IPS-NIHi7 (cell line): ENCODE measurements around the gene TENT4A.
A peak's percentile ranks its signal among the peaks of the same experiment; 100 is the strongest.

Experiments used
- DNase-seq: peaks from one replicate; pipeline ENCODE4 v3.0.0; 2012; ENCODE audit warnings: mixed read lengths; ENCODE audit errors: extremely low spot score

The TENT4A gene

DNA sequence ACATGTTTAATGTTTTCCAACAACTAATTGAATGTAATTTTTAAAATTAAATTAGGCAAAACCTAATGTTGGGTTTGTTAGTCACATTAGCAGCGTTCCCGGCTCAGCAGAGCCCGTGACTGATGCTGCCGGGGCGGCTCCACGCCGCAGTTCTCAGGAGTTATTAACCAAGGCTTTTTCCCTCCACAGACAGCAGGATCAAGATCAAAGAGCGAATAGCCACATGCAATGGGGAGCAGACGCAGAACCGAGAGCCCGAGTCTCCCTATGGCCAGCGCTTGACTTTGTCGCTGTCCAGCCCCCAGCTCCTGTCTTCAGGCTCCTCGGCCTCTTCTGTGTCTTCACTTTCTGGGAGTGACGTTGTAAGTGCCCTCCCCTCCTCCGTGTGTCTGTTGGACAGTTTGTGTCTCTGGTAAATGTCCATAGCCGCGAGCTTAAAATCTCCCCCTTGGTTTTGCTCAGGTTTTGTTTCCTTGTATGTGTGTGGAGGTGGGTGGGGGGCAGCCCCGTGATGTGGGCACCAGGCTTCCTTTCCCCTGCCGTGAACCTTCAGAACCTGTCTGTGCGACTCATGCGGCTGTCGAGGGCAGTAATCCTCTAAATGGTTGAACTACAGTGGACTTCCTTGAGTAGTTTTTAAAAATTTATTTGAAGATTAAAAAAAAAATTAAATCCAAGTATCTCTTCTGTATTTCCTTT, 37.1 kb downstream of the TENT4A start:
- DNase-seq: no peak

DNA sequence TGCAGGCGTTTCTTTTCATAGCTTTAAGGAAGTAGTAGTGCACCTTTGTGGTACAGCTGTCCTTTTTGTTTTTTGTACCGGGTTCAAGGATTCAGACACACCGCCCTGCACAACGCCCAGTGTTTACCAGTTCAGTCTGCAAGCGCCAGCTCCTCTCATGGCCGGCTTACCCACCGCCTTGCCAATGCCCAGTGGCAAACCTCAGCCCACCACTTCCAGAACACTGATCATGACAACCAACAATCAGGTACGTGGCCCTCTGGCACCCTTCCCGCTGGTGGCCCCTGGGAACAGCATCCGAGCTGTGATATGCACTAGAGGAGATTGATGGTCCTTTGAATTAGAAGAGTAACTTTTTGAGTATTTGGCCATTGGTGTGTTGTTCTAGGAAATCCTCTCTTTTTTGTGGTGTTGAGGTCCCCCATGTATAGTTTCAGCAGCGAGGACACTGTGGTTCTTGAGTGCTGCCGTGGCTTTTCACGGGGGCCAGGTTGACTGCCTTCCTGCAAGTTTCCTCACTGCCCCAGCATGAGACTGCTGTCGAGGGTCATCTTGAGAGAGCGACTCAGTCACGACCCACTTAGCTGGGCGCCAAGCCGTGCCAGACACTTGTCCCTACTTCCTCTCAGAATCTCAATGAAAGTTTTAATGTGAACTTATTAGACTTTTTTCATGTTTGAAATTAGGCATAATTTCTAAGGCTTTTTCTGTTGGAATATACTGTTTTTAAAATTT, 37.9 kb downstream of the TENT4A start:
- no peak for DNase-seq

DNA sequence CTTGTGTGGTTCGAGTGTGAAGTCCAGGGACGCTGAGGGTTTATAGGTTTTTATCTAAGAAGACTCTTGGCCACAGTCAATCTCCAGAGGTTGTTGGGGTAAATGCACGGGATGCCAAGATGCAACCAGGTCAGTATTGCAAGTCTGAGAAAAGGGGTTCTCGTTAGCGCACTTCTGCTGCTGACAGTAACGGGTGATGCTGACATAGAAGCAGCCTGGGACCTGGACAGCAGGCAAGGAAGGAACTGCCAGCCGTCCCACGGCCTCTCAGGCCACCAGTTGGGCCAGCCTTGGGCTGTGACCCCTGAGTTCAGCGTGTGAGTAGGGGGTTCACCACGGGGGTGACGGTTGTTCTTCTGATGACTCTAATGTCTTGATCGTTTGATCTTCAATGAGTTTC, 39.0 kb downstream of the TENT4A start:
- no peak for DNase-seq

DNA sequence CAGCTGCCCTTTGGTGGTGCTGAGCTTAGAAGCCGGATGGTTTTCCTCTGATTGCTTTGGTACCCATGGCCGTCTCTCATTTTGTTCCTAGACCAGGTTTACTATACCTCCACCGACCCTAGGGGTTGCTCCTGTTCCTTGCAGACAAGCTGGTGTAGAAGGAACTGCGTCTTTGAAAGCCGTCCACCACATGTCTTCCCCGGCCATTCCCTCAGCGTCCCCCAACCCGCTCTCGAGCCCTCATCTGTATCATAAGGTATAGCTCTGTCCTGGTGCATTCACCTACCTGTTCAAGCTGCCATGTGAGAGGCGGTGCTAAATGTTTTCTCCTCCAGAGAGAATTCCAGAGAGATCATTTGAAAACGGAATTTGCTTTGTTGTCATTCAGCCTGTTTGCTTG, 39.5 kb downstream of the TENT4A start:
- DNase-seq: no peak

DNA sequence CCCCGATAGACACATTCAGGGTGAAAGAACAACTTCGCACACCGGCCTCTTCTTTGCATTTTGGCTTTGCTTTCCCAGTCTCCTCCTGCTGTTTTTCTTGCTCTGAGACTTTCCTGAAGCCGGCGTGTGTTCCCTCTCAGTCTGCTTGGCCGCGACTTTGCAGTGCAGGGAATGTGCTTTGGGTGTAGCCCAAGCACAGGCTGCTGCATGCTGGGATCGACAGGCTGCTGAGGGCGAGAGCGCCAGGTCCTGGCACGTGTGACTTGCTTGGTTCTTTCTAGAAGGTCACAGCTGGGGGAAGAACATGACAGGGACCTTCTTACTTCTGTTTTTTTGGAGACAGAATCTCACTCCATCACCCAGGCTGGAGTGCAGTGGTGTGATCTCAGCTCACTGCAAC, 40.6 kb downstream of the TENT4A start:
- DNase-seq: no peak

DNA sequence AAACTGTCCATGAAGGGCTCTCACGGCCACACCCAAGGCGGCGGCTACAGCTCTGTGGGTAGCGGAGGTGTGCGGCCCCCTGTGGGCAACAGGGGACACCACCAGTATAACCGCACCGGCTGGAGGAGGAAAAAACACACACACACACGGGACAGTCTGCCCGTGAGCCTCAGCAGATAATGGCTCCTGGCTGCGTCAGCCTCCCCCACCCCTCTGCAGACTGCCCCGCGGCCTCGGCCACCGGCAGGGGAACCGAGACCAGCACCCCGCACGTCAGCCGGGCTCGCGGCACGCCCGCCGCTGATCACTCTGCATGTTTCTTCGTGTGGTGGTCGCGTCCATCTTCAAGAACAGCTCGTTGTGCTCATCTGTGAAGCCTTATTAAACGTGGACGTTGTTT, 41.5 kb downstream of the TENT4A start:
- no peak for DNase-seq

DNA sequence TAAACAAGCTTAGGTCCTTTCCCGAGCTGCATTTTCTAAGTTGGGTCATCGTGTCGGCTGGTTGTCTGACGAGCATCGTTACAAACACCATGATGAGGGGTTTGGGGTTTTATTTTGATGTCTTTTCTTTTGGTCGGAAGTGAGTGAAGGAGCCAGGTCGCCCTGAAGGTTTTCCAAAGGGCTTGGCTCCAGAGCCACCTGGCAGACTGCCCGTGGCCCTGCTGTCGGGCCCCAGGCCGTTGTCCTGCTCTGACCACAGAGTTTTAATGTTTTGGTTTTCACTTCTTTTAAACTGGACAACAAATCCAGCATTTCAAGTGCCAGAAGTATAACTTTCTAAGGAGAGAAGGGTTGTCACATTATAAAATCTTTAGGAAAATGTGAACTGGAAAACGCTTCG, 42.3 kb downstream of the TENT4A start:
- no peak for DNase-seq

DNA sequence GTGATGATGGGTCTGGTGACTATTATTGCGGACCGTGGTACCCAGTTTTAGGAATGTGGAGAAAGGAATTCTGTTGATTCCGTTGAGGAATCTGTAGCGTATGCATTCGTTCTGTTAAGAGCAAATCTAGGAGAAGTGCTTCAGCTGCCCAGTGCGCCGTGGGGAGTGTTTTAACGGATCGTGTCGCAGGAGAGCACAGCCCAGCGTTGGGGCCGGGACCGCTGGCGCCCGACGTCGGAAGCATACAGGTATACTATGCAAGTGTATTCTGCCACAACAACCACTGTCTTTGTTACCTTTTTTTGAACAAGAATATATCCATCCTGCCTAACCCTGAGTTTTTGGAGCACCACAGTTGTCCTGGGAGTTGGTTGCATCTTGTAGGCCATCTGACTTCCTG, 42.7 kb downstream of the TENT4A start:
- DNase-seq: no peak

DNA sequence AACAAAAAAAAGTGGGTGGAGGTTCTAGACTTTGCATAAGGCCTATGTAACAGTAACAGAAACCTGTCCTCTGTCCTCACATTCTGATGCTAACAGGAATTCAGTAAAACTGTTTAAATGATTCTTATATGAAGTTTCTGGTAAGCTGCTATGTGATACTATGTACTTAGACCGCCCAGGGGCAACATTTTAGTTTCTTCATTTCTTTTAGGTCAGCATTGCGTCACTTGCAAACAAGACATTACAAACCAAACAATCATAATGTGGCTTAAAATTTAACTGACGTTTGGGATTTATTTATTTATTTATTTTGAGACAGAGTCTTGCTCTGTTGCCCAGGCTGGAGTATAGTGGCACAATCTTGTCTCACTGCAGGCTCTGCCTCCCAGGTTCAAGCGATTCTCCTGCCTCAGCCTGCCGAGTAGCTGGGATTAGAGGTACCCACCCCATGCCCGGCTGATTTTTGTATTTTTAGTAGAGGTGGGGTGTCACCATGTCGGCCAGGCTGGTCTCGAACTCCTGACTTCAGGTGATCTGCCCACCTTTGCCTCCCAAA, 44.3 kb downstream of the TENT4A start:
- DNase-seq: no peak

DNA sequence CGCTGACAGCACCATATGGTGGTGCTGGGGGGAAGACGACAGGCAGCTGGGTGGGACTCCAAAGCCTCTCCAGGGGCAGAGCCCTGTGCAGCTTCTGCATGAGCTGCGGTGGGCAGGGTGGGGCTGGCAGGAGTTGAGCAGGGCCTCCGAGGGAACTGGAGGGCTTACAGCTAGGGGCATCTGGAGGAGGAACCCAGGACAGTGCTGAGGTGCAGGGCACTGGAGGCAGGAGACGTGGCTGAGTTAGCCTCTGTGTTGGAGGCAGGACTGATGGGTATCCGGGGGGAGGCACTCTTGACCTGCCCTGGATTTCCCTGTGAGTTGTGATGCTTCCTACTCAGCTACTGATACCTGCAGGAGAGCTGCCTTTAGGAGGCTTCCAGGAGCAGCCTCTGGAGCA, 45.0 kb downstream of the TENT4A start:
- no peak for DNase-seq

DNA sequence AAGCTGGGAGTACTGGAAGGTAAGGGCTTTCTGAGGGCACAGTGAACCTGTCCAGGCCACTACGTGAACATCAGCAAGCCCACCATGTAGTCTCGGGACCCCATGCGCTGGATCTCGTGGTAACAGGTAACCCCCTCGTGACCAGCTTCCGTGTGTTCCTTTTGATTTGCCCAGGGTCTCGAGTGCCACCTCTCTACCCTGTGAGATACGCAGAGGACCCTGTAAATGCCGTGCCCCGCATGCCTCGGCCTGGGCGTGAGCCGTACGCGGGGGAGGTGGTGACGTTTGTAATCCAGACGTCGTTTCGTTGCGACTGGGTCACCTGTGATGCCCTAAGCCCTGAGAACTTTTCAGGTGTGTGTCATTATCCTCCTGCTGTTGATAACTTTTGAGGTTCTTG, 45.5 kb downstream of the TENT4A start:
- no peak for DNase-seq

DNA sequence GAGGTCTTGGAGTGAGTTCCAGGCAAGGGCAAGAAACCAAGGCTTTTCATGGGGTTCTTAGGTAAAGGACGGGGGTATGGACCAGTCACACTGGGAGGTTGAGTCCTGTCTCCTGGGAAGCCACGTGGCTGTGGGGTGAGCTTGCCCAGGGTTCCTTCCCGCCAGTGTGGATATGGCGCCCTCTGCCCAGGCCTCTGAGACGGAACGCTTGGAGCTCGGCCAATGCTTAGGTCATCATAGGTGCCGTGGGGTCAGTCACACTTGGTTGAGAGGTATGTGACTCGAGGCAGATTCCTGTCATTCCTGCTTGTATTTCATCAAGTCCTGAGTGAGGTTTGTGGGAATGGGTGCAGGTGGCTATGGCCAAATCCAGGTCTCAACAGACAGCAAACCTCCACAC, 46.2 kb downstream of the TENT4A start:
- peak; percentile 43 for DNase-seq

DNA sequence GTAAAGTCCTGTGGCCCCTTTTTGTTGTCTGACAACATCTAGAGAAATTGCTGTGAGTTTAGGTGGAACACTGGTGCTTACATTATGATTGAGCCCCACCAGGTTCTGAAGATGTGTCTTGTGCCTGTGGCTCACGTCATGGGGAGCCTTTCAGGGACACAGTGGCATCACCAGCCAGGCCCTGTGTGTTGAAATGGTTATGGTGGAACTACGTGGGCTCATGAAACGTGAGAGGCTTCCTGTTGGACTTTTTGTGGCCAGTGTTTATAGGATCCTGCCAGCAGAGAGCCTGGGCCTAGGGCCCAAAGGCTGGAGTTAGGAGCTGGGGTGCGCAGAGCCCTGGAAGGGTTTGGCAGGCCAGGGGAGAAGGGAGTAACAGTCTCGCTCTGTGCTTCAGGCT, 46.8 kb downstream of the TENT4A start:
- no peak for DNase-seq

DNA sequence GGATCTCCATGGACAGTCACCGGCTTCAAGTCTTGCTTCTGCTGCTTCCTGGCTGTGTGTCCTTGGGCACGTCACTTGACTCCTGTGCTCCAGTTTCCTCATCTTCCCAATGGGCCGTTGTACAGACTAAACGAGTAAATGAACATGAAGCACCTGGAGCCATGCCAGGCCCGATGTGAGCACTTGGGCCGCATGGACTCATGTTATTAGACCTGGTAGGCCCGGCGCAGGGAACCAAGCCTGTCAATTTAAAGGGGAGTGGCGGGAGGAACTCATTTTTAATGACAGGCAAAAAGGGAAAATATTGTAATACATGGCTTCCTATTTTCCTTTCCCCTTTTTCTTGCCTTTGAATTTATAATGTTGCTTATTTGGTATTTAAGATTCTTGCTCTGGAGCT, 47.5 kb downstream of the TENT4A start:
- DNase-seq: no peak

DNA sequence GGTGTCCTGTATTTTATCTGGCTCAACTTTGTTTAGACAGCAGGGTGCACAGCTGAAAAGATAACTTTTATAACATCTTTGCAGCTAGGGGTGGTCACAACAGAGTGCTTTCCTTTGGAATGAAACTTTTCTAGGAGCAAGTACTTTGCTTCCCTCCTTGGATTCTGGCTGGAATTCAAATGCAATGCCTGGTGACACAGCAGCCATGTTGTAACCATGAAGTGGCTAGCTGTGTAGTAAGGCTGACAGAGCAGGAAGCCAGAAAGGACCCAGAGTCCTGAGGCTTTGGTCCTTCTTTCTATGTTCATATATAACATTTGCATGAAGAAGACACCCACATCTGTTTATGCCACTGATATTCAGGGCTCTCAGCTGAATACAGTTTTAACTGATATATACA, 48.1 kb downstream of the TENT4A start:
- no peak for DNase-seq

DNA sequence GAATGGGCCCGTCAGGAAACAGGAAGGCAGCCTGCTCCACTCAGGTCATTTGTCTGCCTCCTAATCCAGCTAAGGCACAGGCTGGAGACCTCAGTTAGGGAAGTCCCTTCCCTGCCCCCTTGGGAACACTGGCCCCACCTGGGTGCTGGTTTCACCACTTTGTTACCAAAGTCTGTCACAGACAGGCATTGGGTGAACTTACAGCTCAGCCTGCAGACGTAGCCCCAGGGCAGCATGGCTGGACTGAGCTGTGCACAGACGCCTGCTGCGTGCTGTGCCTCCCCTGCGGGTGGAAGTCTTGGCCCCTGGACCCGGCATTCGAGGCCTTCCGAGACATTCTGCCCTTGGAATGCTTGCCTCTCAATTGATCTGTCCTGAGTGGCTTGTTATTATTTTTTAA, 48.9 kb downstream of the TENT4A start:
- no peak for DNase-seq

DNA sequence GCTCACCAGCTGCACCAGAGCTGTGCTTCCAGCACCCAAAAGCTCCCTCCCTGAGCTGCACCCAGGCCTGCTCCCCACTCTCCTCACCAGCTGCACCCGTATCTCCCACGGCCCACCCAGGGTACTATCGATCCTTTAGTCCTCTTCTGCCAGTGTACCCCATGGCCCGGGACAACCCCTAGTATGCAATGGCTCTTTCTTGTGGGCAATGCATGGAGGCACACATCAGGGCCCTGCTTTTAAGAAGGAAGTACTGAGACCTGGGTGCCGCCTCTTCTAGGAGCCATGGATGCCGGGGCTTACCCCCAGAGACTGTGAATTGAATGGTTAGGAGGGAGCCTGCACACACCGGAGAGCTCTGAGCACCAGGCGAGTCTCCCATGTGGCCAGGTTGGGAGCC, 49.5 kb downstream of the TENT4A start:
- DNase-seq: no peak

DNA sequence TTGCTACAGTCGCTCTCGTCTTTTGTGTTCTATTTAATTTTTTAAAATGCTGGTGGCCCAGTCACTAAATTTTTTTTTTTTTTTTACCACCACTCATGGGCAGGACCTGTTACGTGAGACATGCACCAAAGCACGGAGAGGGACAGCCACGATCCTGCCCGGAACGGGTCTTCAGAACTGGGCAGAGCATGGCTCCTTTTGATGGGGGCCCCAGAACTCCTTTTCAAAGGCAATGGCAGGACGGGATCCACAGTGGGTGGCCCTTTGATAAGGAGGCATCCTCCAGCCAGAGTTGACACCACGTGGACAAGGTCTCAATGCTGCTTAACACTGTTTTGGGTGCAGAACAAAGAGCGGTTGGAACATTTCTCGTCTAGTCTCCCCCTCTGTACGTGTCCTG, 50.0 kb downstream of the TENT4A start:
- DNase-seq: no peak

DNA sequence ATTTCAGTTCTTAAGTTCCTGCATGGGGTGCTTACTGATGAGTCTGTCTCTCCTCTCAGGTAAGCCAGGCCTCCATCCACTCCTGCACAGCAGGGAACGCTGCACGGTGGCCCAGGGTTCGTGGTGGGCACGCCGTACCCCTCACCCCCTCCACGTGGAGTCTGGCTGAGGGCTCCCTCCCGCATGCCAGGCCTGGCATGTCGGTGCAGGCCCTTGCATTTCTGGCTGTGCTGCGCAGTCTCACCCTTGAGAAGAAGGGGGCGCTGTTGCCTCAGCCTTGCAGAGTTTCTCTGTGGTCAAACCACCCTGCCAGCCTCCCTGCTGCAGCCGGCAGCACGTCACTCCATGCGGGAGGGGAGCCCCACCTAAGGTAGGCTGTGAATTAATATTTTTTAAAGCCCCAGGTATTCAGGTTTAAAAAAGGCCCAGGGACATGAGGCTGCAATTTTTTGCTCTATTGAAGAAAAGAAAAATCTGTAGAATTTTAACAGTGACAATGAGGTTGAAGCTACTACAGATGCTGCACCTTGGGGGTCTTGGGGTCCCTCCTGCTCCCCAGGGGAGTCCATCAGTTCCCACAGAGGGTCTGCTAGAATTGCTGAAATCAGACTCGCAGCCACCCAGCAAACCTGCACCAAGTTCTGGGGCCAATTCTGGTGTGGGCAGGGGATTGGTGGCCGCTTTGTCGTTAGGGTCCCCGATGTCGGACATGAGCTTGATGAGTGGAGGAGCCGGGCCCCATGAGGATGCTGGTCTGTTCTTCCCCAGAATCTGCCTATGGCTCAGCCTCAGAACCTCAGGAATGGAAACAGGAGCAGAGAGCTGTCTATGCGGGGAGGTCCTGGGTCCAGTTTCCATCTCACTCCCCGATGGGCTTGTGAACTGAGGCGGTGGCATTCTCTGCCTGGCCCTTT, 52.6 kb downstream of the TENT4A start:
- peak; percentile 94 for DNase-seq

DNA sequence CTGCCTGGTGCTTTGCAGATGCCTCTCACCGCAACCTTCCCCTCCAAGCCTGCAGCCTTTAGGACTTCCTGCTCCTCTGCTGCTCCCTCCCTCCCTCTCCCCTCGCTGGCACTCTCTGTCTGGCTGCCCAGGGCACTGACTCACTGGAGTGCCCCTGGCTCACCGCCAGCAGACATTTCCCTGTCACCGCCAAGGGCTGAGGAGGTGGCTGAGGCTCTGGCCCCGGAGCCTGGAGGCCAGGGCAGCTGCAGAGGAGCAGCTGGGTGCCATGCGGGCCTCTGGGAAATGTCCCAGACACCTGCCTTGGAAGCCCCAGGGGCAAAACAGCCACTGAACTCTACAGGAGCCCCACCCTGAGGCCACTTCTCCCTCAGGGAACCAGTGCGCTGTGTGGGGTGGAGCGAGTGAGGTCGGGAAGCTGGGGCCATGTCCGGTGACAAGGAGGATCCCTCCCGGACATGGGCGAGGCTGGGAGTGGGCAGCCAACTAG, 53.4 kb downstream of the TENT4A start:
- no peak for DNase-seq

DNA sequence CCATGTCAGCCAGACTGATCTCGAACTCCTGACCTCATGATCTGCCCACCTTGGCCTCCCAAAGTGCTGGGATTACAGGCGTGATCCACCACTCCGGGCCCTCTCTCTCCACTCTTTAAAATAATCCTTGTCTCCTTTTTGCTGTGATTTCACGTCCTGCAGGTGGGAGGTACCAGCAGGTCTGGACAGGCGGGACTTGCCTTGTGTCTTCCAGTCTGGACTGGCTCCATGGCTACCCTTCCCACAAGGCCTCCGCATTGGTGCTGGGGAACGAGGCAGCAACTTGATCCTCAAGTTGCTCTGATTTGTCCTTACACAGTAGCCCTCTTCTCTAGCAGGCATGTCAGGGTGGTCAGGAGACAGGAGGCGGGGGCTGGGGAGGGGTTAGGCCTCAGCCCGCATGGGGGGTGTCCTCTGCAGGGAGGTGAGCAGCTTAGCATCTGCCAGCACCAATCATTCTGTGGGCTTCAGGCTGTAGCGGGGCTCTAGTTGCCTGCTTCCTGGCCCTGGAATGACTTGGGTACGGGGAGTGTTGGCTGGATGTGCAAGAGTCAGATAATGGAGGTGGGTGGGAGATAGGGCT, 54.3 kb downstream of the TENT4A start:
- DNase-seq: no peak
